Bronchial epithelial cell (primary cell): ENCODE results near the gene RAP1B. TPM values are rescaled to one million over a fixed set of nuclear protein-coding genes. Genes with fewer than 3 reads are reported as not detected.
"Not testable (repeated sequence)": the region's sequence is repeated elsewhere in the genome, so short reads cannot be mapped to it uniquely, and the experiment has no call there.

Experiments
- DNase-seq: peaks from one replicate; pipeline ENCODE4 v3.0.0-alpha.2; 2010; ENCODE audit warnings: low read depth
- FAIRE-seq: peaks from 2 replicates; lab custom pipeline; 2011; peaks lifted over from hg19 to GRCh38; lab: Jason Lieb, UNC
- H3K27me3 ChIP-seq: 2 replicates; pipeline ENCODE4 v1.5.1; 2011; ENCODE audit warnings: low read length; ENCODE audit not compliant: control insufficient read depth, insufficient read depth
- H3K36me3 ChIP-seq: 2 replicates; pipeline ENCODE4 v1.5.1; 2011; ENCODE audit warnings: low read length; ENCODE audit not compliant: control insufficient read depth, insufficient read depth
- H3K4me3 ChIP-seq: 2 replicates; pipeline ENCODE4 v1.5.1; 2011; ENCODE audit warnings: mild to moderate bottlenecking, low read depth, low read length, control low read depth
- CTCF ChIP-seq: IDR thresholded peaks from 2 replicates; pipeline ENCODE4 v1.5.1; 2011; ENCODE audit warnings: mild to moderate bottlenecking, moderate library complexity, low read length, control low read depth, inconsistent platforms; ENCODE audit not compliant: insufficient read depth, severe bottlenecking
- total RNA-seq: library from RNA; depleted of rRNA; stranded (reverse); fragments of >200 nt; gene quantifications from 2 replicates; pipeline ENCODE4 v1.2.1, GENCODE V29; 2014

RAP1B gene
- total RNA-seq, 1 donor from 2014 or later: 175 TPM

GRCh38 chr12:68674376-68674775, 63.7 kb downstream of the RAP1B start:
- Histone ChIP-seq H3K4me3 (no peak overlapping the region), H3K27me3 (no peaks in the 10 kb centered on the region), H3K36me3 (no peaks in the 10 kb centered on the region)
- TF ChIP-seq CTCF: no peak
- no peak for FAIRE-seq
- no peak for DNase-seq

GRCh38 chr12:68675101-68675842, 64.6 kb downstream of the RAP1B start:
- DNase-seq (no peak), FAIRE-seq (no peak)
- H3K36me3 ChIP-seq: no peaks in the 10 kb centered on the region
- no peaks in the 10 kb centered on the region for H3K27me3 ChIP-seq
- H3K4me3 ChIP-seq: no peak overlapping the region
- TF ChIP-seq CTCF: no peak

DNA sequence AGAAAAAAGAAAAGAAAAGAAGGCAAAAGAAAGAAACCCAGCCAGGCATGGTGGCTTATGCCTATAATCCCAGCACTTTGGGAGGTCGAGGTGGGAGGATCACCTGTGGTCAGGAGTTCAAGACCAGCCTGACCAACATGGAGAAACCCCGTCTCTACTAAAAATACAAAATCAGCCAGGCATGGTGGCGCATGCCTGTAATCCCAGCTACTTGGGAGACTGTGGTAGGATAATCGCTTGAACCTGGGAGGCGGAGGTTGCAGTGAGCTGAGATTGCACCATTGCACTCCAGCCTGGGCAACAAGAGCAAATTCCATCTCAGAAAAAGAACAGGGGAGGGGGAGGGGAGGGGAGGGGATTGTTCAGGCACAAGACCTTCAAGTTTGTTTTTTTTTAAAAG, 66.2 kb downstream of the RAP1B start:
- not testable (repeated sequence) for FAIRE-seq, H3K27me3 ChIP-seq, H3K36me3 ChIP-seq, H3K4me3 ChIP-seq, DNase-seq

DNA sequence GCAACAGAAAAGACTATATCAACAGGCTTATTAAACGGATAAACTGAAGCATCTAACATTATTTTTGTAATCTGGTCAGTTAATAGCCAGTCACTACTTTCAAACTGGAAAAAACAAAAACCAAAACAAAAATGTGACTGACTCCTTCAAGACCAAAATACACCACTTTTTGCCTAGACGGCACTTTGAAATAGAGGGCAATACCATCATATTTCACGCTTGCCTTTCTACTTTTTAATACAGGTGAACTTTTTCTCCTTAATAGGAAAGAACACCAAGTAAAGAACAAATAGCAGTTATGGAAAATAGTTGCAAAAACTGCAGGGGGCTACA, 75.5 kb downstream of the RAP1B start:
- H3K4me3 ChIP-seq: peak overlapping the region; percentile 67
- no peaks in the 10 kb centered on the region for H3K36me3 ChIP-seq
- no peaks in the 10 kb centered on the region for H3K27me3 ChIP-seq
- no peak for TF ChIP-seq CTCF
- no peak for FAIRE-seq
- DNase-seq: peak; percentile 4

DNA sequence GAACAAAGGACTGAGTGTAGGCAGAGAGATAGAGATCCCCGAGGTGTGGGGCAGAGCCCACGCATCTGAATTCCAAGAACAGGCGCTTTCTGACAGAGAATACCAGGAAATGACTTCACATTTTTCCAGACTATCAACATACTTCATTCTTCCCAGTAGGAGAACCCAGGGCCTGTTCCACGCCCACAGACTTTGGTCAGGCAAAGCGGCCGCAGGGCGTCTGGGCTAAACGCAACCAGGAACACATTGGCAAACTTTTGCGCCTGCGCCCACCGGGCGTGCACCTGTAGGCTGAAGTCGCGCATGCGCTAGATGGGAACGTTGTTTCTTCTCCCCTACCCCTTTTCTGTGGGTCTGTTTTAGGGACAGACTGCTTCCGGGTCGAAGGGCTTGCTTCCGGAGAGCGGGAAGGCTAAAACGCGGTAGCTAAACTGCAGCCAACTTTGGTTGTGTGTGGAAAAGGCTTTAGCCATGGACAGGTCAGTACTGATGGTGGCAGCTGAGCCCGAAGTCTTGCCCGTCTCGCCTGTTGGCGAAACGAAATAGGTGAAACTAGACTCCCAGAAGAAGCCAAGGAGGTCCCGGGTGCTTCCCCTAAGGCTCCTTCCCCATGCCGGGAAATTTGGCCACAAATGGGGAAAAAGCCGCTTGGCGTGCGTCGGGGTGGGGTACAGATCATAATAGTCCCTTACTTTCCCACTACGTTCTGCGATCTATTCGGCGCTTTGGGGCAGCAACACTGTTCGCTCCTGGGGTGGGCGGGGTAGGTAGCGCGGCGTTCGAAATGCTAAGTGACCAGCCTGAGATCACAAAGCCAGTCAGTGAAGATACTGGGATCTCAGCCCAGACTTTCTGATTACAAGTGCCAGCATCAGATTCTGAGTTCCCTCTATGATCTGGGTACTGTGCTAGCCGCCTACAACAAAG, 76.2 kb downstream of the RAP1B start, which contains the start of gene NUP107:
Gene NUP107, plus strand, starts transcription at position 384 of the 927 bp plus-strand sequence. Its CDS starts 88 bp downstream, at position 472.
- peak; percentile 98 for DNase-seq
- no peaks in the 10 kb centered on the region for H3K36me3 ChIP-seq
- peak; percentile 16 for TF ChIP-seq CTCF
- peak; percentile 36 for FAIRE-seq
- H3K4me3 ChIP-seq: peak within 1 kb of the TSS; percentile 67
- no peaks in the 10 kb centered on the region for H3K27me3 ChIP-seq

GRCh38 chr12:68695454-68695853, 84.8 kb downstream of the RAP1B start:
- H3K4me3 ChIP-seq: no peak overlapping the region
- H3K36me3 ChIP-seq: peaks cover 2% of the 10 kb centered on the region
- FAIRE-seq: no peak
- TF ChIP-seq CTCF: no peak
- no peak for DNase-seq
- no peaks in the 10 kb centered on the region for H3K27me3 ChIP-seq
